Smooth muscle cell (in vitro differentiated cells): ENCODE measurements around the gene PPOX. TPM values are rescaled to one million over a fixed set of nuclear protein-coding genes. Genes with fewer than 3 reads are reported as not detected.
A peak's percentile ranks its signal among the peaks of the same experiment; 100 is the strongest.

ENCODE experiments used
- DNase-seq: peaks from one replicate; lab custom pipeline; 2025; ENCODE audit not compliant: unreplicated experiment; lab: John Stamatoyannopoulos, UW
- H2AFZ ChIP-seq: fragments of 200-600 bp; sonication (generic); 2 replicates; pipeline ENCODE4 v1.6.0; 2016; ENCODE audit warnings: antibody characterized with exemption, low read depth, mild to moderate bottlenecking
- H3F3A ChIP-seq: fragments of 200-600 bp; sonication (generic); 2 replicates; pipeline ENCODE4 v1.6.0; 2017; ENCODE audit warnings: antibody characterized with exemption, low read depth
- H3K27ac ChIP-seq: fragments of 200-600 bp; sonication (generic); 2 replicates; pipeline ENCODE4 v1.5.1; 2016; ENCODE audit warnings: low read depth, mild to moderate bottlenecking
- H3K27me3 ChIP-seq: fragments of 200-600 bp; sonication (generic); 2 replicates; pipeline ENCODE4 v1.6.1; 2016; ENCODE audit warnings: low read depth, mild to moderate bottlenecking
- H3K36me3 ChIP-seq: fragments of 200-600 bp; sonication (generic); 2 replicates; pipeline ENCODE4 v1.5.1; 2016; ENCODE audit warnings: low read depth
- H3K4me1 ChIP-seq: fragments of 200-600 bp; sonication (generic); 2 replicates; pipeline ENCODE4 v1.5.1; 2016; ENCODE audit warnings: low read depth
- H3K4me2 ChIP-seq: fragments of 200-600 bp; sonication (generic); 2 replicates; pipeline ENCODE4 v1.6.0; 2016; ENCODE audit warnings: mild to moderate bottlenecking
- H3K4me3 ChIP-seq: fragments of 200-600 bp; sonication (generic); 2 replicates; pipeline ENCODE4 v1.5.1; 2016; ENCODE audit warnings: mild to moderate bottlenecking
- H3K79me2 ChIP-seq: fragments of 200-600 bp; sonication (generic); 2 replicates; pipeline ENCODE4 v1.6.0; 2016; ENCODE audit warnings: low read depth, mild to moderate bottlenecking
- H3K9ac ChIP-seq: fragments of 200-600 bp; sonication (generic); 2 replicates; pipeline ENCODE4 v1.6.0; 2016; ENCODE audit warnings: low read depth
- H3K9me3 ChIP-seq: fragments of 200-600 bp; sonication (generic); replicated peaks from 2 replicates; pipeline ENCODE4 v1.5.1; 2016; ENCODE audit warnings: low read depth
- H4K20me1 ChIP-seq: fragments of 200-600 bp; sonication (generic); 2 replicates; pipeline ENCODE4 v1.6.0; 2016; ENCODE audit warnings: low read depth
- WGBS: methylation state at CpG from one replicate; pipeline ENCODE4 v1.1.7; 2016; ENCODE audit warnings: low lambda C conversion rate; 5-methylcytosine and 5-hydroxymethylcytosine counted together
- polyA plus RNA-seq: library from polyadenylated mRNA; unstranded; fragments of >200 nt; fragmentation: Nextera tagmentation; extraction: Ambion mirVana; gene quantifications from 2 replicates; pipeline ENCODE4 v1.2.1, GENCODE V29; 2016
- total RNA-seq: library from RNA; depleted of rRNA; stranded (reverse); fragments of >200 nt; gene quantifications from 2 replicates; pipeline ENCODE4 v1.2.3, GENCODE V29; 2014
- TF ChIP-seq, protein P1 (sequence below): fragments of 200-600 bp; sonication (generic); IDR thresholded peaks from 2 replicates; pipeline ENCODE4 v1.5.1; 2017; ENCODE audit warnings: borderline replicate concordance, mild to moderate bottlenecking, antibody characterized with exemption; ENCODE audit not compliant: insufficient read depth, poor library complexity, severe bottlenecking

Gene PPOX
- total and polyA plus RNA-seq, 2 experiments from 2014 or later, result 16.5 to 23.8 TPM

DNA sequence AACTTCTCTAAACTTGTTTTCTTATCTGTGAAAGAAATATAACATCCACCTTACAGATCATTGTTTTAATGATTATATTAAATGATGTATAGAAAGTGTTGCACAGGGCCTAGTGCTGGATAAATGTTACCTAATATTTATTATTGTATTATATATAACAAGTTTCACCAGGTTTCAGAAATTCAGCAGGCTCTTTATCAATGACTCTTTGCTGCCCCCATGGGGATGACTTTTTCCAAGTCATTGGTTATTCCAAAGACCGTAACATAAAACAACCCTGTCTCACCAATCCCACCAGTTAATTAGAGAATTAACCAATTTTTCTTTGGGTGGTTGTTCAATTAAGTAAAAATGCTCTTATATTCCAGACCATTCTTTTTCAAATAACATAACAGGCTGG, 26.5 kb upstream of the PPOX start:
- no peaks in the 10 kb centered on the region for H3K9me3 ChIP-seq
- peaks cover 1% of the 10 kb centered on the region for H4K20me1 ChIP-seq
- no peaks in the 10 kb centered on the region for H3F3A ChIP-seq
- no peak for DNase-seq
- H3K9ac ChIP-seq, result no peak overlapping the region
- TF ChIP-seq, protein P1, sequence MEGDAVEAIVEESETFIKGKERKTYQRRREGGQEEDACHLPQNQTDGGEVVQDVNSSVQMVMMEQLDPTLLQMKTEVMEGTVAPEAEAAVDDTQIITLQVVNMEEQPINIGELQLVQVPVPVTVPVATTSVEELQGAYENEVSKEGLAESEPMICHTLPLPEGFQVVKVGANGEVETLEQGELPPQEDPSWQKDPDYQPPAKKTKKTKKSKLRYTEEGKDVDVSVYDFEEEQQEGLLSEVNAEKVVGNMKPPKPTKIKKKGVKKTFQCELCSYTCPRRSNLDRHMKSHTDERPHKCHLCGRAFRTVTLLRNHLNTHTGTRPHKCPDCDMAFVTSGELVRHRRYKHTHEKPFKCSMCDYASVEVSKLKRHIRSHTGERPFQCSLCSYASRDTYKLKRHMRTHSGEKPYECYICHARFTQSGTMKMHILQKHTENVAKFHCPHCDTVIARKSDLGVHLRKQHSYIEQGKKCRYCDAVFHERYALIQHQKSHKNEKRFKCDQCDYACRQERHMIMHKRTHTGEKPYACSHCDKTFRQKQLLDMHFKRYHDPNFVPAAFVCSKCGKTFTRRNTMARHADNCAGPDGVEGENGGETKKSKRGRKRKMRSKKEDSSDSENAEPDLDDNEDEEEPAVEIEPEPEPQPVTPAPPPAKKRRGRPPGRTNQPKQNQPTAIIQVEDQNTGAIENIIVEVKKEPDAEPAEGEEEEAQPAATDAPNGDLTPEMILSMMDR, result peak; percentile 52
- no peaks in the 10 kb centered on the region for H3K36me3 ChIP-seq
- no peak overlapping the region for H3K4me3 ChIP-seq
- no peak overlapping the region for H3K4me2 ChIP-seq
- no peak overlapping the region for H2AFZ ChIP-seq
- WGBS, result 56% methylated on average over 1 of the region's 1 CpG
- no peaks in the 10 kb centered on the region for H3K4me1 ChIP-seq
- no peak overlapping the region for H3K27ac ChIP-seq
- H3K79me2 ChIP-seq, result peaks cover 18% of the 10 kb centered on the region
- H3K27me3 ChIP-seq, result no peaks in the 10 kb centered on the region

DNA sequence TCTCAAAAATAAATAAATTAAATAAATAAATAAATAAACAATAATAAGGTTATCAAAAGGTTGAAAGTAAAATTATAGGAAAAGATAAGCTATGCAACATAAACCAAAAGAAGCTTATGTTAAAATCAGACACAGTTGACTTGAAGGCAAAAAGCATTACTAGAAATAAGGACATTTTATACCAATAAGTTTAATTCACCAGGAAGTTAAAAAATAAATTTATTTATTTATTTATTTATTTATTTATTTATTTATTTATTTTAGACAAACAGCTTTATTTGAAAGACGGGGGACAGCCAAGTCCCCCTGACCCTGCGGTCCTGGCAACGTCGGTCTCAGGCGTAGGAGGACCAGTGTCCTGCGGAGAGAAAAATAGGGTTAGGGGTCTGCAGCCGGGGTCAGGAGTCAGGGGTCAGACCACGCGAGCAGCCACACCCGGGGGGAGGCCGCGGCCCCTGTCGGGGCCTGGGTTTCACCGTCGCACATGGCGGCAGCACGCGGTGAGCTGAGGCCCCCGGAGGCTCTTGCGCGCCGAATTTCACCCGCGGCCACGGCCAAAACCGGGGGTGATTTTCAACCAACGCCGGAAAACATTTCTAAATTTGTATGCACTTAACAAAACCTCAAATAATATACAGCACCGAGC, 25.3 kb upstream of the PPOX start:
- no peak overlapping the region for H3K27ac ChIP-seq
- no peaks in the 10 kb centered on the region for H3K4me1 ChIP-seq
- H2AFZ ChIP-seq, result no peak overlapping the region
- no peaks in the 10 kb centered on the region for H3K9me3 ChIP-seq
- H4K20me1 ChIP-seq, result no peaks in the 10 kb centered on the region
- H3K27me3 ChIP-seq, result no peaks in the 10 kb centered on the region
- WGBS, result 98% methylated on average over 29 of the region's 29 CpGs
- no peak overlapping the region for H3K4me3 ChIP-seq
- H3K4me2 ChIP-seq, result no peak overlapping the region
- no peak overlapping the region for H3K9ac ChIP-seq
- no peak for DNase-seq
- no peaks in the 10 kb centered on the region for H3K36me3 ChIP-seq
- no peaks in the 10 kb centered on the region for H3F3A ChIP-seq
- H3K79me2 ChIP-seq, result peaks cover 6% of the 10 kb centered on the region
- TF ChIP-seq, protein P1, result no peak

DNA sequence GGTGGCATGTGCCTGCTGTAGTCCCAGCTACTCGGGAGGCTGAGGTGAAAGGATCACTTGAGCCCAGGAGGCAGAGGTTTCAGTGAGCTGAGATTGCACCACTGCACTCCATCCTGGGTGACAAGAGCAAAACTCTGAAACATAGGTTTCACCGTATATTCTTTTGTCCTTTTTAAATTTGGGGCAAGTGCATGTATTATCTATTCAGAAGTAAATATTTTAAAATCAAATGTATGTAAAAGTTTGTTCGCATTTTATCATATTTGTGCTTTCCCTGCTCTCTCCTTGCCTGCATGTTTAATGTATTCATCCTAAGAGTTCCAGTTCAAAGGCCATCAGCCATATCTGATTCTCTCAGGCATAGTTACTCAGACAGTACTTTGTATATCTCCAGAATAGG, 20.4 kb upstream of the PPOX start:
- no peak overlapping the region for H2AFZ ChIP-seq
- TF ChIP-seq, protein P1, result no peak
- no peaks in the 10 kb centered on the region for H3K79me2 ChIP-seq

DNA sequence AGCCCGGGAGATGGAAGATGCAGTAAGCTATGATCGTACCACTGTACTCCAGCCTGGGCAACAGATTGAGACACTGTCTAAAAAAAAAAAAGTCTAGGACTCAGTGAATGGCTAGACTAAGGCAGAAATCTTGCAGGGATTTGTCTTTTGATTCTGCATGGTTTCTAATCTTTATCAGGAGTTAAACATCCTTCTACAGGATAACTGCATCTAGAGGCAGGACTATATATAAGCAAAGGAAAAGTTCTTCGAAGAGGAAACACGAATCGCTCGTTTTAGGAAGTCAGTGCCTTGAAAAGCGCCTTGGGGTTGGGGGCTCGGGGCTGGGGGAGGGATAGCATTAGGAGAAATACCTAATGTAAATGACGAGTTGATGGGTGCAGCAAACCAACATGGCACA, 13.1 kb upstream of the PPOX start:
- peak overlapping the region; percentile 93 for H3K27ac ChIP-seq
- peak overlapping the region; percentile 86 for H3K4me2 ChIP-seq
- TF ChIP-seq, protein P1, result no peak
- H3K9me3 ChIP-seq, result no peaks in the 10 kb centered on the region
- no peaks in the 10 kb centered on the region for H4K20me1 ChIP-seq
- peak overlapping the region; percentile 98 for H3K9ac ChIP-seq
- H2AFZ ChIP-seq, result peak overlapping the region; percentile 88
- H3K79me2 ChIP-seq, result peaks cover 10% of the 10 kb centered on the region
- H3F3A ChIP-seq, result no peaks in the 10 kb centered on the region
- H3K27me3 ChIP-seq, result no peaks in the 10 kb centered on the region
- no peaks in the 10 kb centered on the region for H3K36me3 ChIP-seq
- peaks cover 6% of the 10 kb centered on the region for H3K4me1 ChIP-seq
- WGBS, result 26% methylated on average over 9 of the region's 9 CpGs
- H3K4me3 ChIP-seq, result peak overlapping the region; percentile 78
- no peak for DNase-seq

More for the DNA sequence above, 20.4 kb upstream of the PPOX start:
- Histone ChIP-seq H3K27ac (no peak overlapping the region), H3F3A (no peaks in the 10 kb centered on the region), H3K4me1 (no peaks in the 10 kb centered on the region), H3K36me3 (no peaks in the 10 kb centered on the region), H3K27me3 (no peaks in the 10 kb centered on the region), H3K9ac (no peak overlapping the region), H4K20me1 (no peaks in the 10 kb centered on the region), H3K4me3 (no peak overlapping the region), H3K4me2 (no peak overlapping the region), H3K9me3 (no peaks in the 10 kb centered on the region)
- DNase-seq, result no peak
- WGBS, result 94% methylated on average over 3 of the region's 3 CpGs
